Adrenal gland (tissue), 5 donors: Measurements from ENCODE around the gene DENND11.

Experiments used
- POLR2A ChIP-seq, 2 donors: fragments of 450-650 bp; IDR thresholded peaks; one replicate each; pipeline ENCODE4 v1.6.1; 2017; ENCODE audit warnings: antibody characterized with exemption in 2 of 2, mild to moderate bottlenecking in 2 of 2, moderate library complexity in 1 of 2
- TF ChIP-seq, protein P1 (sequence below), 6 experiments: fragments of 450-650 bp in 4 of 6; fragments of 200-600 bp in 2 of 6; sonication (generic) in 1 of 6; IDR thresholded peaks; 1 replicate in 5 of 6; 2 replicates in 1 of 6; pipeline versions ENCODE4 v1.5.1 to v1.8.0; 2016 to 2021; ENCODE audit warnings: antibody characterized with exemption in 6 of 6, mild to moderate bottlenecking in 2 of 6, moderate library complexity in 1 of 6
- donor health status: DM: no; HTN: no; CAD: no.

DNA sequence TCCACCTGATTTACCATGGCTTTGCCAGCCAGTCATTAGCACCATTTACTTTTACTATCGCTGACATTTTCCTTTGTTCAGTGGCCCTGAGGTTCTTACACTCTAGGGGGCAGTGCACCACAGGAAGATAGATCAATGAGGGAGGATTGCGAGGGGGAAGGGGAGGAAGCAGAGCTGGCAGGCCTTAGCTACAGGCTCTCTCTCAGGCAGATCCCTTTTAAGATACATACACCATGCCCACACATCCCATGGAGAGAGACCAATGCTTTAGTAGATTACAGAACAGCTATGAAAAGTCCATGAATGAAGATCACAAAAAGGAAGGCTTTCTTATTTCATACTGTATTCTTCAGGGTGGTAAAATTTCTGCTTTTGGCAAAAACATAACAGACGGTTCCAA lies 47.4 kb downstream of the DENND11 start:
- TF ChIP-seq, protein P1, sequence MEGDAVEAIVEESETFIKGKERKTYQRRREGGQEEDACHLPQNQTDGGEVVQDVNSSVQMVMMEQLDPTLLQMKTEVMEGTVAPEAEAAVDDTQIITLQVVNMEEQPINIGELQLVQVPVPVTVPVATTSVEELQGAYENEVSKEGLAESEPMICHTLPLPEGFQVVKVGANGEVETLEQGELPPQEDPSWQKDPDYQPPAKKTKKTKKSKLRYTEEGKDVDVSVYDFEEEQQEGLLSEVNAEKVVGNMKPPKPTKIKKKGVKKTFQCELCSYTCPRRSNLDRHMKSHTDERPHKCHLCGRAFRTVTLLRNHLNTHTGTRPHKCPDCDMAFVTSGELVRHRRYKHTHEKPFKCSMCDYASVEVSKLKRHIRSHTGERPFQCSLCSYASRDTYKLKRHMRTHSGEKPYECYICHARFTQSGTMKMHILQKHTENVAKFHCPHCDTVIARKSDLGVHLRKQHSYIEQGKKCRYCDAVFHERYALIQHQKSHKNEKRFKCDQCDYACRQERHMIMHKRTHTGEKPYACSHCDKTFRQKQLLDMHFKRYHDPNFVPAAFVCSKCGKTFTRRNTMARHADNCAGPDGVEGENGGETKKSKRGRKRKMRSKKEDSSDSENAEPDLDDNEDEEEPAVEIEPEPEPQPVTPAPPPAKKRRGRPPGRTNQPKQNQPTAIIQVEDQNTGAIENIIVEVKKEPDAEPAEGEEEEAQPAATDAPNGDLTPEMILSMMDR (IDR thresholded peaks at IDR 0.05) = peak; percentile 54 to 84 (median 73)
- no peak for TF ChIP-seq POLR2A (IDR thresholded peaks at IDR 0.05)
